Parathyroid adenoma (tissue), 2 donors: Measurements from ENCODE around the gene C1QTNF8.

ENCODE experiments used
- H2AFZ ChIP-seq: fragments of 300-600 bp; sonication (generic); one replicate; pipeline ENCODE4 v1.7.0; 2017; ENCODE audit warnings: antibody characterized with exemption, mild to moderate bottlenecking
- H3K27ac ChIP-seq: fragments of 300-600 bp; sonication (generic); one replicate; pipeline ENCODE4 v1.7.0; 2017
- H3K27me3 ChIP-seq: fragments of 300-600 bp; sonication (generic); one replicate; pipeline ENCODE4 v1.7.0; 2017; ENCODE audit warnings: low read length; ENCODE audit not compliant: control insufficient read depth, insufficient read depth
- H3K36me3 ChIP-seq: fragments of 300-600 bp; sonication (generic); one replicate; pipeline ENCODE4 v1.7.0; 2017; ENCODE audit warnings: low read length; ENCODE audit not compliant: control insufficient read depth, insufficient read depth
- H3K4me1 ChIP-seq: fragments of 300-600 bp; sonication (generic); one replicate; pipeline ENCODE4 v1.7.0; 2017; ENCODE audit warnings: control low read depth
- H3K4me2 ChIP-seq: fragments of 300-600 bp; sonication (generic); one replicate; pipeline ENCODE4 v1.7.0; 2017; ENCODE audit warnings: low read length
- H3K4me3 ChIP-seq: fragments of 300-600 bp; sonication (generic); one replicate; pipeline ENCODE4 v1.7.0; 2017; ENCODE audit warnings: low read depth, low read length
- H3K79me2 ChIP-seq: fragments of 300-600 bp; sonication (generic); one replicate; pipeline ENCODE4 v1.7.0; 2017; ENCODE audit warnings: control low read depth
- H3K9ac ChIP-seq: fragments of 300-600 bp; sonication (generic); one replicate; pipeline ENCODE4 v1.7.0; 2017; ENCODE audit warnings: mild to moderate bottlenecking
- H3K9me3 ChIP-seq: fragments of 300-600 bp; sonication (generic); one replicate; pipeline ENCODE4 v1.7.0; 2017; ENCODE audit warnings: low read length; ENCODE audit not compliant: control insufficient read depth
- TF ChIP-seq, protein P1 (sequence below): fragments of 300-600 bp; sonication (generic); IDR thresholded peaks from one replicate; pipeline ENCODE4 v1.7.0; 2017; ENCODE audit warnings: antibody characterized with exemption, mild to moderate bottlenecking
- donor health status: primary hyperparathyroidism.

C1QTNF8 gene

DNA sequence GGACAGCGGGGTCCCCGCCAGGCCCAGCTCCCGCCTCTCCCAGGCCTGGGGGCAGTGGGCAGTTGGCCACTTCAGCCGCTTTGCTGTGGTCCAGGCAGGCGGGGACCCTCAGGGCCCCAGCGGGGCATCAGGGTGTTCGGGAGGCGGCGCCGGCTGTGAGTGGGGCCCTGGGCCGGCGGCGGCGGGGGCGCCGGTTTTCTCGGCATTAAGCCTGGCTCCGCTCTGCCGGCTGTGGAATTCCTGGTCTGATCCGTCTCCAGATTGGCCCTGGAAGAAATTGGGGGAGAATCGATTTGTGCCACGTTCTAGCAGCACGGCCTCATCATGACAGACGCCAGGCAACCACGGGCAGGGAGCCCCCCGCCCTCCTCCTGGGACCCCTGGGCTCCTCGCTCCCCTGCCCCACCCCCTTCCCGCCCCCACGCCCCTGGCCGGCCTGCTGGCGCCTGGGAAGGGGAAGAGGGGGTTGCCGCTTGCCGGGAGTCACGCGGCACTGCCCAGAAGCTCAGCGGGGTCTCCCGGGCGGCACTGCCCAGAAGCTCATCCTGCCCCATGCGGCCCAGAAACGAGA is 52.1 kb downstream of the C1QTNF8 start:
- TF ChIP-seq, protein P1, sequence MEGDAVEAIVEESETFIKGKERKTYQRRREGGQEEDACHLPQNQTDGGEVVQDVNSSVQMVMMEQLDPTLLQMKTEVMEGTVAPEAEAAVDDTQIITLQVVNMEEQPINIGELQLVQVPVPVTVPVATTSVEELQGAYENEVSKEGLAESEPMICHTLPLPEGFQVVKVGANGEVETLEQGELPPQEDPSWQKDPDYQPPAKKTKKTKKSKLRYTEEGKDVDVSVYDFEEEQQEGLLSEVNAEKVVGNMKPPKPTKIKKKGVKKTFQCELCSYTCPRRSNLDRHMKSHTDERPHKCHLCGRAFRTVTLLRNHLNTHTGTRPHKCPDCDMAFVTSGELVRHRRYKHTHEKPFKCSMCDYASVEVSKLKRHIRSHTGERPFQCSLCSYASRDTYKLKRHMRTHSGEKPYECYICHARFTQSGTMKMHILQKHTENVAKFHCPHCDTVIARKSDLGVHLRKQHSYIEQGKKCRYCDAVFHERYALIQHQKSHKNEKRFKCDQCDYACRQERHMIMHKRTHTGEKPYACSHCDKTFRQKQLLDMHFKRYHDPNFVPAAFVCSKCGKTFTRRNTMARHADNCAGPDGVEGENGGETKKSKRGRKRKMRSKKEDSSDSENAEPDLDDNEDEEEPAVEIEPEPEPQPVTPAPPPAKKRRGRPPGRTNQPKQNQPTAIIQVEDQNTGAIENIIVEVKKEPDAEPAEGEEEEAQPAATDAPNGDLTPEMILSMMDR, result no peak
- Histone ChIP-seq H3K9me3 (no peaks in the 10 kb centered on the region), H3K4me2 (no peak overlapping the region), H3K4me3 (no peak overlapping the region), H3K27me3 (no peaks in the 10 kb centered on the region), H3K9ac (no peak overlapping the region), H3K4me1 (no peaks in the 10 kb centered on the region), H2AFZ (no peak overlapping the region), H3K36me3 (no peaks in the 10 kb centered on the region), H3K79me2 (no peaks in the 10 kb centered on the region), H3K27ac (no peak overlapping the region)

DNA sequence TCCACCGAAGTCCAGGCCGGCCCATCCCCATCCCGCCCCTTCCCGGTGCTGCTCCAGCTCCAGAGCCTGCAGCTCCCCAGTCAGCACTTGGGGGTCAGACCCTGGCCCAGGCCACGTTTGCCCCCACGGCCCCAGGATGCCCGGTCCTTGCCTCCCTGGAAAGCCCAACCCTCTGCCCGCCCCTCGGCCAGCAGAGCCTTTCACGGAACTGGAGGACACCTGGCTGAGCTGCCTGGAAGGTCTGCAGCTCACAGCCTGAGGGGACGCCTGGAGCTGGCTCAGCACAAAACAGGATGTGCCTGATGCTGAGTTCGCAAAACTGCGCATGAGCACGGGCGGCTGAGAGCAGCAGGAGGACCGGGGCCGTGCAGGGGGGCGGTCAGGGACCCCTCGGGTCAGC is 53.2 kb downstream of the C1QTNF8 start:
- H3K4me2 ChIP-seq, result no peak overlapping the region
- no peaks in the 10 kb centered on the region for H3K79me2 ChIP-seq
- TF ChIP-seq, protein P1, result no peak
- no peak overlapping the region for H3K4me3 ChIP-seq
- no peaks in the 10 kb centered on the region for H3K27me3 ChIP-seq
- H3K36me3 ChIP-seq, result no peaks in the 10 kb centered on the region
- no peak overlapping the region for H3K9ac ChIP-seq
- no peaks in the 10 kb centered on the region for H3K4me1 ChIP-seq
- H2AFZ ChIP-seq, result peak overlapping the region; percentile 38
- H3K9me3 ChIP-seq, result no peaks in the 10 kb centered on the region
- no peak overlapping the region for H3K27ac ChIP-seq

DNA sequence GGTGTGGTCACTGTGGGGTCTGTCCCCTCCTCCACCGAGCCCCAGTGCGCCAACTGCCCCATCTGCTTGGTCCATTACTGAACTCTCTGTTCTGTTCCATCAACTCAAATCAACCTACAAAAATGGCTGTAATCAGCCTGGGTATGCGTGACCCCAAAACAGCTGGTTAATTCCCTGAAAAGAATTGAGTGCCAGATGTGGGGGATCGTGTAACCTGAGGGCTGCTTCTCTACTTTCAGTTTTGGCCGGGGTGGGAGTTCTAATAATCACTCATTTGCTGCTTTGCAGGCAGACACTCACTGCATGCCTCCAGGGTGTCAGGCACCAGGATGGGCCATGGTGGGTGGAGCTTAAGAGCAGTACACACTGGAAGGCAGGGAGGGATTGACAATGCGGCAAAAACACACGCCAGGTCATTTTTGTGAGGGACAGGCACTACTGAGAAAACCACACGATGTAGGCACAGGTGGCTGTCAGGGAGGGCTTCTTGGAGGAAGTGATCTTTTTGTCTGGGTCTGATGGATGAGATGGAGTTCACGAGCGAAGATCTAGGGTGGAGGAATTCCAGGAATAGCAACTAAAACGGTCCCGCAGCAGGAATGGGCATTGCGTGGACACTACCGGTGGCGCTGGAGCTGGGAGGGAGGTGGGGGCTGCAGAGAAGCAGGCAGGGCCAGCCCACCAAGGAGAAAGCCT is 53.8 kb downstream of the C1QTNF8 start:
- no peak overlapping the region for H3K9ac ChIP-seq
- no peak overlapping the region for H3K27ac ChIP-seq
- H3K4me3 ChIP-seq, result no peak overlapping the region
- no peaks in the 10 kb centered on the region for H3K36me3 ChIP-seq
- no peak overlapping the region for H2AFZ ChIP-seq
- no peaks in the 10 kb centered on the region for H3K4me1 ChIP-seq
- no peaks in the 10 kb centered on the region for H3K27me3 ChIP-seq
- no peaks in the 10 kb centered on the region for H3K9me3 ChIP-seq
- H3K79me2 ChIP-seq, result no peaks in the 10 kb centered on the region
- H3K4me2 ChIP-seq, result no peak overlapping the region
- TF ChIP-seq, protein P1, result no peak

DNA sequence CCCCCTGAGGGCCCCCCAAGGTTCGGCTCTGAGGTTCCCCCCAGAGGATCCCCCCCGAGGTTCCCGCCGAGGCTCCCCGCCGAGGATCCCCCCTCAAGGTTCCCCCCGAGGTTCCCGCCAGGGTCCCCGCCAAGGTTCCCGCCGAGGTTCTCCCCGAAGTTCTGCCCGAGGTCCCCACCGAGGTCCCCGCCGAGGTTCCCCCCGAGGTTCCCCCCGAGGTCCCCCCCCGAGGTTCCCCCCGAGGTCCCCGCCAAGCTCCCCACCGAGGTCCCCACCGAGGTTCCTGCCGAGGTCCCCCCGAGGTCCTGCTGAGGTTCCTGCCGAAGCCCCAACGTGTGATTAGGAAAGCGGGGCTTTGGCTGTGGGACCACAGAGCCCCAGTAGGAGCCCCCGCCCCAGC is 55.7 kb downstream of the C1QTNF8 start:
- H3K4me2 ChIP-seq, result no peak overlapping the region
- H3K9ac ChIP-seq, result no peak overlapping the region
- H3K4me3 ChIP-seq, result no peak overlapping the region
- H3K36me3 ChIP-seq, result no peaks in the 10 kb centered on the region
- H3K27me3 ChIP-seq, result no peaks in the 10 kb centered on the region
- H3K27ac ChIP-seq, result no peak overlapping the region
- no peaks in the 10 kb centered on the region for H3K4me1 ChIP-seq
- no peak overlapping the region for H2AFZ ChIP-seq
- no peaks in the 10 kb centered on the region for H3K9me3 ChIP-seq
- TF ChIP-seq, protein P1, result no peak
- no peaks in the 10 kb centered on the region for H3K79me2 ChIP-seq

DNA sequence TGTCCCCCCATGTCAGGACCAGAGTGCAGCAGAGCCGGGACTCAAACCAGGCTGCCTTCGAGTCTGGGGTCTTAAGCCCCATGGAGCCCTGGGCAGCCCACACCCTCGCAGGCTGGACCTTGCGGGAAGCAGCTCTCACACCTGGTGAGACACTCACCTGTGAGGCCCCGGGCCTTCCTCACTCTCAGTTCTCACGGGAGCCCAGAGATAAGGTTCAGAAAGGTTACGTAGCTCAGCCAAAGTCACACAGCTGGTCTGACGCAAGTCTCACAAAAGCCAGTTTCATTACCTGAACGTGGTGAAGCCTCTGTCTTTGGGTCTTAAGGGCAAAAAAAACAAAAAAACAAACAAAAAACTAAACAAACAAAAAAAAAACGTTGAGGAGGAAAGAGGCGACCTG is 56.3 kb downstream of the C1QTNF8 start:
- H3K4me1 ChIP-seq, result no peaks in the 10 kb centered on the region
- no peaks in the 10 kb centered on the region for H3K9me3 ChIP-seq
- no peak overlapping the region for H3K9ac ChIP-seq
- H3K27ac ChIP-seq, result no peak overlapping the region
- no peaks in the 10 kb centered on the region for H3K27me3 ChIP-seq
- no peaks in the 10 kb centered on the region for H3K36me3 ChIP-seq
- TF ChIP-seq, protein P1, result no peak
- no peak overlapping the region for H2AFZ ChIP-seq
- no peak overlapping the region for H3K4me2 ChIP-seq
- no peaks in the 10 kb centered on the region for H3K79me2 ChIP-seq
- H3K4me3 ChIP-seq, result no peak overlapping the region
